ENCODE results near the gene C16orf89.

Gene C16orf89

GRCh38 chr16:5022521-5022920 lies 43.2 kb downstream of the C16orf89 start:
- ChIA-PET CTCF (interaction anchor here (1.6 kb wide), 1 partner anchor 18 kb away, joined by 3 read pairs; no protein-coding TSS in a partner anchor), POLR2A (no interaction called here)
- Histone ChIP-seq H3K27ac (ENCODE audit: insufficient read depth in 1 of 2, low read depth in 1 of 2, low read length in 2 of 2, poor library complexity in 1 of 2, severe bottlenecking in 2 of 2) (no peak overlapping the region), H3K36me3 (ENCODE audit: control insufficient read depth in 4 of 4, insufficient read depth in 4 of 4, low read length in 3 of 4) (peaks cover 0 to 24% (median 3%) of the 10 kb centered on the region in 4 experiments), H3K9me3 (ENCODE audit: control extremely low read depth in 1 of 5, control insufficient read depth in 4 of 5, insufficient read depth in 2 of 5, low read depth in 1 of 5, low read length in 4 of 5) (no peaks in the 10 kb centered on the region), H3K4me1 (ENCODE audit: control extremely low read depth in 1 of 4, control insufficient read depth in 4 of 4, insufficient read depth in 4 of 4, low read length in 3 of 4) (no peaks in the 10 kb centered on the region), H3K27me3 (replicated peaks in 2 of 5; ENCODE audit: control insufficient read depth in 4 of 5, insufficient read depth in 5 of 5, low read length in 4 of 5) (no peaks in the 10 kb centered on the region), H3K4me3 (ENCODE audit: control insufficient read depth in 1 of 7, extremely low read depth in 1 of 7, insufficient read depth in 4 of 7, low read depth in 2 of 7, low read length in 6 of 7) (no peak overlapping the region)
- 92% methylated on average over 6 of the region's 6 CpGs for WGBS (ENCODE audit: insufficient coverage)
- no peak for DNase-seq

- WGBS (ENCODE audit: insufficient coverage) = 80% methylated on average over 6 of the region's 15 CpGs
- Histone ChIP-seq H3K4me3 (ENCODE audit: control insufficient read depth in 1 of 7, extremely low read depth in 1 of 7, insufficient read depth in 4 of 7, low read depth in 2 of 7, low read length in 6 of 7) (no peak overlapping the region), H3K4me1 (ENCODE audit: control extremely low read depth in 1 of 4, control insufficient read depth in 4 of 4, insufficient read depth in 4 of 4, low read length in 3 of 4) (peaks cover 0 to 6% (median 0%) of the 10 kb centered on the region in 4 experiments), H3K27me3 (replicated peaks in 2 of 5; ENCODE audit: control insufficient read depth in 4 of 5, insufficient read depth in 5 of 5, low read length in 4 of 5) (peaks cover 0 to 3% (median 0%) of the 10 kb centered on the region in 5 experiments), H3K9me3 (ENCODE audit: control extremely low read depth in 1 of 5, control insufficient read depth in 4 of 5, insufficient read depth in 2 of 5, low read depth in 1 of 5, low read length in 4 of 5) (no peaks in the 10 kb centered on the region), H3K27ac (ENCODE audit: insufficient read depth in 1 of 2, low read depth in 1 of 2, low read length in 2 of 2, poor library complexity in 1 of 2, severe bottlenecking in 2 of 2) (no peak overlapping the region), H3K36me3 (ENCODE audit: control insufficient read depth in 4 of 4, insufficient read depth in 4 of 4, low read length in 3 of 4) (peaks cover 0 to 12% (median 0%) of the 10 kb centered on the region in 4 experiments)
- no peak for DNase-seq
- ChIA-PET CTCF (no interaction called here), POLR2A (no interaction called here)
Observed at GRCh38 chr16:5020551-5020950, 45.2 kb downstream of the C16orf89 start.

GRCh38 chr16:5019775-5020174 lies 46.0 kb downstream of the C16orf89 start:
- Histone ChIP-seq H3K4me3 (ENCODE audit: control insufficient read depth in 1 of 7, extremely low read depth in 1 of 7, insufficient read depth in 4 of 7, low read depth in 2 of 7, low read length in 6 of 7) (no peak overlapping the region), H3K27me3 (replicated peaks in 2 of 5; ENCODE audit: control insufficient read depth in 4 of 5, insufficient read depth in 5 of 5, low read length in 4 of 5) (peaks cover 0 to 3% (median 0%) of the 10 kb centered on the region in 5 experiments), H3K27ac (ENCODE audit: insufficient read depth in 1 of 2, low read depth in 1 of 2, low read length in 2 of 2, poor library complexity in 1 of 2, severe bottlenecking in 2 of 2) (no peak overlapping the region), H3K9me3 (ENCODE audit: control extremely low read depth in 1 of 5, control insufficient read depth in 4 of 5, insufficient read depth in 2 of 5, low read depth in 1 of 5, low read length in 4 of 5) (no peaks in the 10 kb centered on the region), H3K4me1 (ENCODE audit: control extremely low read depth in 1 of 4, control insufficient read depth in 4 of 4, insufficient read depth in 4 of 4, low read length in 3 of 4) (peaks cover 0 to 6% (median 0%) of the 10 kb centered on the region in 4 experiments), H3K36me3 (ENCODE audit: control insufficient read depth in 4 of 4, insufficient read depth in 4 of 4, low read length in 3 of 4) (peaks cover 0 to 4% (median 0%) of the 10 kb centered on the region in 4 experiments)
- POLR2A ChIA-PET = no interaction called here
- whole genome bisulfite sequencing (ENCODE audit: insufficient coverage) = 85% methylated on average over 5 of the region's 6 CpGs
- CTCF ChIA-PET = no interaction called here
- no peak for DNase-seq

- peaks cover 0 to 6% (median 0%) of the 10 kb centered on the region in 4 experiments for H3K4me1 ChIP-seq (ENCODE audit: control extremely low read depth in 1 of 4, control insufficient read depth in 4 of 4, insufficient read depth in 4 of 4, low read length in 3 of 4)
- H3K27me3 ChIP-seq (replicated peaks in 2 of 5; ENCODE audit: control insufficient read depth in 4 of 5, insufficient read depth in 5 of 5, low read length in 4 of 5) = peaks cover 0 to 3% (median 0%) of the 10 kb centered on the region in 5 experiments
- ChIA-PET CTCF (no interaction called here), POLR2A (no interaction called here)
- no peak overlapping the region for H3K4me3 ChIP-seq (ENCODE audit: control insufficient read depth in 1 of 7, extremely low read depth in 1 of 7, insufficient read depth in 4 of 7, low read depth in 2 of 7, low read length in 6 of 7)
- DNase-seq = no peak
- WGBS (ENCODE audit: insufficient coverage) = 80% methylated on average over 4 of the region's 9 CpGs
- H3K36me3 ChIP-seq (ENCODE audit: control insufficient read depth in 4 of 4, insufficient read depth in 4 of 4, low read length in 3 of 4) = no peaks in the 10 kb centered on the region
- H3K9me3 ChIP-seq (ENCODE audit: control extremely low read depth in 1 of 5, control insufficient read depth in 4 of 5, insufficient read depth in 2 of 5, low read depth in 1 of 5, low read length in 4 of 5) = no peaks in the 10 kb centered on the region
- no peak overlapping the region for H3K27ac ChIP-seq (ENCODE audit: insufficient read depth in 1 of 2, low read depth in 1 of 2, low read length in 2 of 2, poor library complexity in 1 of 2, severe bottlenecking in 2 of 2)
Observed at GRCh38 chr16:5018793-5019192, 47.0 kb downstream of the C16orf89 start.

- Histone ChIP-seq H3K9me3 (ENCODE audit: control extremely low read depth in 1 of 5, control insufficient read depth in 4 of 5, insufficient read depth in 2 of 5, low read depth in 1 of 5, low read length in 4 of 5) (no peaks in the 10 kb centered on the region), H3K27me3 (replicated peaks in 2 of 5; ENCODE audit: control insufficient read depth in 4 of 5, insufficient read depth in 5 of 5, low read length in 4 of 5) (peaks cover 0 to 3% (median 0%) of the 10 kb centered on the region in 5 experiments), H3K4me3 (ENCODE audit: control insufficient read depth in 1 of 7, extremely low read depth in 1 of 7, insufficient read depth in 4 of 7, low read depth in 2 of 7, low read length in 6 of 7) (no peak overlapping the region), H3K36me3 (ENCODE audit: control insufficient read depth in 4 of 4, insufficient read depth in 4 of 4, low read length in 3 of 4) (no peaks in the 10 kb centered on the region), H3K27ac (ENCODE audit: insufficient read depth in 1 of 2, low read depth in 1 of 2, low read length in 2 of 2, poor library complexity in 1 of 2, severe bottlenecking in 2 of 2) (no peak overlapping the region), H3K4me1 (ENCODE audit: control extremely low read depth in 1 of 4, control insufficient read depth in 4 of 4, insufficient read depth in 4 of 4, low read length in 3 of 4) (peaks cover 0 to 6% (median 0%) of the 10 kb centered on the region in 4 experiments)
- DNase-seq = no peak
- ChIA-PET CTCF (interaction anchor here (1.1 to 1.5 kb wide), 2 partner anchors 15 to 27 kb away, joined by 4 read pairs; no protein-coding TSS in a partner anchor), POLR2A (no interaction called here)
- WGBS (ENCODE audit: insufficient coverage) = 93% methylated on average over 5 of the region's 5 CpGs
Observed at GRCh38 chr16:5017678-5017969, 48.1 kb downstream of the C16orf89 start.

GRCh38 chr16:5016967-5017677 lies 48.6 kb downstream of the C16orf89 start:
- WGBS (ENCODE audit: insufficient coverage) = 98% methylated on average over 4 of the region's 6 CpGs
- peaks cover 0 to 3% (median 0%) of the 10 kb centered on the region in 5 experiments for H3K27me3 ChIP-seq (replicated peaks in 2 of 5; ENCODE audit: control insufficient read depth in 4 of 5, insufficient read depth in 5 of 5, low read length in 4 of 5)
- no peak overlapping the region for H3K4me3 ChIP-seq (ENCODE audit: control insufficient read depth in 1 of 7, extremely low read depth in 1 of 7, insufficient read depth in 4 of 7, low read depth in 2 of 7, low read length in 6 of 7)
- no peaks in the 10 kb centered on the region for H3K36me3 ChIP-seq (ENCODE audit: control insufficient read depth in 4 of 4, insufficient read depth in 4 of 4, low read length in 3 of 4)
- CTCF ChIA-PET = interaction anchor here (0.6 to 1.5 kb wide), 3 partner anchors 15 to 38 kb away, joined by 3 to 4 read pairs (median 4); no protein-coding TSS in a partner anchor
- no peak for DNase-seq
- POLR2A ChIA-PET = no interaction called here
- H3K4me1 ChIP-seq (ENCODE audit: control extremely low read depth in 1 of 4, control insufficient read depth in 4 of 4, insufficient read depth in 4 of 4, low read length in 3 of 4) = peaks cover 0 to 6% (median 0%) of the 10 kb centered on the region in 4 experiments
- H3K27ac ChIP-seq (ENCODE audit: insufficient read depth in 1 of 2, low read depth in 1 of 2, low read length in 2 of 2, poor library complexity in 1 of 2, severe bottlenecking in 2 of 2) = no peak overlapping the region
- H3K9me3 ChIP-seq (ENCODE audit: control extremely low read depth in 1 of 5, control insufficient read depth in 4 of 5, insufficient read depth in 2 of 5, low read depth in 1 of 5, low read length in 4 of 5) = no peaks in the 10 kb centered on the region

- no peak overlapping the region for H3K27ac ChIP-seq (ENCODE audit: insufficient read depth in 1 of 2, low read depth in 1 of 2, low read length in 2 of 2, poor library complexity in 1 of 2, severe bottlenecking in 2 of 2)
- H3K27me3 ChIP-seq (replicated peaks in 2 of 5; ENCODE audit: control insufficient read depth in 4 of 5, insufficient read depth in 5 of 5, low read length in 4 of 5) = peaks cover 0 to 11% (median 0%) of the 10 kb centered on the region in 5 experiments
- peaks cover 0 to 6% (median 0%) of the 10 kb centered on the region in 4 experiments for H3K4me1 ChIP-seq (ENCODE audit: control extremely low read depth in 1 of 4, control insufficient read depth in 4 of 4, insufficient read depth in 4 of 4, low read length in 3 of 4)
- H3K4me3 ChIP-seq (ENCODE audit: control insufficient read depth in 1 of 7, extremely low read depth in 1 of 7, insufficient read depth in 4 of 7, low read depth in 2 of 7, low read length in 6 of 7) = no peak overlapping the region
- DNase-seq = no peak
- H3K36me3 ChIP-seq (ENCODE audit: control insufficient read depth in 4 of 4, insufficient read depth in 4 of 4, low read length in 3 of 4) = no peaks in the 10 kb centered on the region
- no peaks in the 10 kb centered on the region for H3K9me3 ChIP-seq (ENCODE audit: control extremely low read depth in 1 of 5, control insufficient read depth in 4 of 5, insufficient read depth in 2 of 5, low read depth in 1 of 5, low read length in 4 of 5)
- 100% methylated on average over 4 of the region's 4 CpGs for WGBS (ENCODE audit: insufficient coverage)
- POLR2A ChIA-PET = no interaction called here
- CTCF ChIA-PET = no interaction called here
Observed at GRCh38 chr16:5015887-5016286, 49.9 kb downstream of the C16orf89 start.
